Measurements from ENCODE around the gene DTWD1. TPM values are rescaled to one million over a fixed set of nuclear protein-coding genes. Genes with fewer than 3 reads are reported as not detected.
A peak's percentile ranks its signal among the peaks of the same experiment; 100 is the strongest.

DTWD1 gene
- 28.9 to 32.5 TPM (median 30.8 TPM) in 3 replicates for total RNA-seq (2021)
- percentile 93 among the genes with signal in this experiment for Bru-seq, nascent RNA
- long read RNA-seq, experiment 1, full-length matches to known transcripts, result 87 of 131 reads
- long read RNA-seq, experiment 1, partial matches to known transcripts, result 16 of 131 reads
- long read RNA-seq, experiment 1, other reads (novel, unspliced or antisense), result 28 of 131 reads
- long read RNA-seq, experiment 2, transcript DTWD1-202 (5 exons, 1,584 nt), result major isoform, 17 of 39 reads
- long read RNA-seq, experiment 2, partial matches to known transcripts, result 7 of 39 reads
- long read RNA-seq, experiment 2, other reads (novel, unspliced or antisense), result 15 of 39 reads
- long read RNA-seq, experiment 3, transcript DTWD1-202 (5 exons, 1,584 nt), result major isoform, 37 of 51 reads
- long read RNA-seq, experiment 3, partial matches to known transcripts, result 3 of 51 reads
- long read RNA-seq, experiment 3, other reads (novel, unspliced or antisense), result 9 of 51 reads

DNA sequence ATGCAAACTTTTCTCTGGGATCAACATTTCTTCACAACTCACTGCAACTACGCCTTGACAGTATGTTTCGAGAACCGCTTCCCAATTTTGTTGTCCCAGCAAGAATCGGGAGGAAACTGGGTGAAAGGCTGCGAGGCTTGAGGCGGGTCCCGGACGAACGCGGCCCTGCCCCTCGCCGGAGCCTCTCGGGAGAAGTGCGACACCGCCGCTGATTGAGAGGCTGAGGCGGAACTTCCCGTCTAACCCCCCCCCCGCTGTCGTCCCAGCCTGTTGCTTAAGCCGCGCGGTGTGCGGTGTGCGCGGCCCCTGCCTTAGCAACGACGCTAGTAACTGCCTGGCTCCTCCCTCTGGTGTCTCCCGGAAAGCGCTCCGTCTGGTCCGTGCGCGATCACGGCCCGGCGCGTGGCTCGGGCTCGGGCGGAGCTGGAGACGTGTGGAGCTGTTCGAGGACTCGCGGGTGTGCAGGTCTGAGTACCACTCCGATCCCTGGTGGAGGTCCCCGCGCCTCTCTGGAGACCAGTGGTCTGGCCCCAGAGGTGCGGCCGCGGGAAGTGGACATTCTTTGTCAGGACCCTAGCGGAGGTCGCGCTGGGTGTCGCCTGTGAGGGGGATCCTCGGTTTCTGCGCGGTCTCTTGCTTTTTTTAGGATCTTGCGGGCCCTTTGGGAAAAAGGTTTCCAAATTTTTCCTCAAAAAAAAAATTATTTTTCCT is at the start of gene DTWD1, which contains the start of gene FAM227B:
TSS of gene DTWD1 (plus strand) at position 391 of the 711 bp plus-strand sequence. CDS start 4,120 bp downstream, outside the sequence.
TSS of gene FAM227B (minus strand) at position 161 of the 711 bp plus-strand sequence. CDS start 5,647 bp downstream, outside the sequence.
- Mint-ChIP-seq H3K4me1 (peaks cover 27% of the 10 kb centered on the region), H3K9me3 (peaks cover 18% of the 10 kb centered on the region), H3K27me3 (ENCODE audit: low read depth) (no peaks in the 10 kb centered on the region), H3K36me3 (peaks cover 24% of the 10 kb centered on the region), H3K4me3 (peak within 1 kb of the TSS; percentile 97), H3K27ac (peak within 1 kb of the TSS; percentile 99)
- ATAC-seq, result peak; percentile 99
- peak; percentile 94 for DNase-seq (ENCODE audit: low spot score)
- POLR2A ChIA-PET, result interaction anchor here (0.6 to 1.0 kb wide), 2 partner anchors 759 to 765 kb away, joined by 3 read pairs; no protein-coding TSS in a partner anchor
- CTCF ChIA-PET, result no interaction called here
- TF ChIP-seq CDX4 (CRISPR knock-in tag; IDR thresholded peaks at IDR 0.05; ENCODE audit: borderline replicate concordance), result no peak
- TF ChIP-seq NFYB (CRISPR knock-in tag; conservative IDR thresholded peaks at IDR 0.05; ENCODE audit: low read depth), result no peak
- TF ChIP-seq SMAD3 (CRISPR knock-in tag; IDR thresholded peaks at IDR 0.05; ENCODE audit: borderline replicate concordance), result peak; percentile 91
- TF ChIP-seq, protein P1, sequence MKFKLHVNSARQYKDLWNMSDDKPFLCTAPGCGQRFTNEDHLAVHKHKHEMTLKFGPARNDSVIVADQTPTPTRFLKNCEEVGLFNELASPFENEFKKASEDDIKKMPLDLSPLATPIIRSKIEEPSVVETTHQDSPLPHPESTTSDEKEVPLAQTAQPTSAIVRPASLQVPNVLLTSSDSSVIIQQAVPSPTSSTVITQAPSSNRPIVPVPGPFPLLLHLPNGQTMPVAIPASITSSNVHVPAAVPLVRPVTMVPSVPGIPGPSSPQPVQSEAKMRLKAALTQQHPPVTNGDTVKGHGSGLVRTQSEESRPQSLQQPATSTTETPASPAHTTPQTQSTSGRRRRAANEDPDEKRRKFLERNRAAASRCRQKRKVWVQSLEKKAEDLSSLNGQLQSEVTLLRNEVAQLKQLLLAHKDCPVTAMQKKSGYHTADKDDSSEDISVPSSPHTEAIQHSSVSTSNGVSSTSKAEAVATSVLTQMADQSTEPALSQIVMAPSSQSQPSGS (CRISPR knock-in tag; IDR thresholded peaks at IDR 0.05; ENCODE audit: borderline replicate concordance, low read depth), result no peak
- no peak for TF ChIP-seq MXD4 (CRISPR knock-in tag; IDR thresholded peaks at IDR 0.05; ENCODE audit: borderline replicate concordance)
- 0 out of 2 replicates have a peak, but pooled peaks have one; percentile 67 for TF ChIP-seq ZBTB43 (CRISPR knock-in tag; IDR thresholded peaks at IDR 0.05)
- no peak for TF ChIP-seq ZNF263 (CRISPR knock-in tag; IDR thresholded peaks at IDR 0.05; ENCODE audit: low read depth)
- TF ChIP-seq KAT7 (CRISPR knock-in tag; IDR thresholded peaks at IDR 0.05; ENCODE audit: borderline replicate concordance), result peak; percentile 97
- no peak for TF ChIP-seq ZNF416 (CRISPR knock-in tag; IDR thresholded peaks at IDR 0.05)
- no peak for TF ChIP-seq TEAD4 (CRISPR knock-in tag; IDR thresholded peaks at IDR 0.05)
- TF ChIP-seq STAT6 (CRISPR knock-in tag; conservative IDR thresholded peaks at IDR 0.05; ENCODE audit: low read depth), result no peak
- peak; percentile 97 for TF ChIP-seq FOXK1 (CRISPR knock-in tag; IDR thresholded peaks at IDR 0.05)
- no peak for TF ChIP-seq TCF7 (CRISPR knock-in tag; IDR thresholded peaks at IDR 0.05; ENCODE audit: low read depth)
- TF ChIP-seq NR1H2 (CRISPR knock-in tag; IDR thresholded peaks at IDR 0.05), result no peak
- TF ChIP-seq ZNF281 (CRISPR knock-in tag; IDR thresholded peaks at IDR 0.05), result peak; percentile 87
- TF ChIP-seq, protein P2, sequence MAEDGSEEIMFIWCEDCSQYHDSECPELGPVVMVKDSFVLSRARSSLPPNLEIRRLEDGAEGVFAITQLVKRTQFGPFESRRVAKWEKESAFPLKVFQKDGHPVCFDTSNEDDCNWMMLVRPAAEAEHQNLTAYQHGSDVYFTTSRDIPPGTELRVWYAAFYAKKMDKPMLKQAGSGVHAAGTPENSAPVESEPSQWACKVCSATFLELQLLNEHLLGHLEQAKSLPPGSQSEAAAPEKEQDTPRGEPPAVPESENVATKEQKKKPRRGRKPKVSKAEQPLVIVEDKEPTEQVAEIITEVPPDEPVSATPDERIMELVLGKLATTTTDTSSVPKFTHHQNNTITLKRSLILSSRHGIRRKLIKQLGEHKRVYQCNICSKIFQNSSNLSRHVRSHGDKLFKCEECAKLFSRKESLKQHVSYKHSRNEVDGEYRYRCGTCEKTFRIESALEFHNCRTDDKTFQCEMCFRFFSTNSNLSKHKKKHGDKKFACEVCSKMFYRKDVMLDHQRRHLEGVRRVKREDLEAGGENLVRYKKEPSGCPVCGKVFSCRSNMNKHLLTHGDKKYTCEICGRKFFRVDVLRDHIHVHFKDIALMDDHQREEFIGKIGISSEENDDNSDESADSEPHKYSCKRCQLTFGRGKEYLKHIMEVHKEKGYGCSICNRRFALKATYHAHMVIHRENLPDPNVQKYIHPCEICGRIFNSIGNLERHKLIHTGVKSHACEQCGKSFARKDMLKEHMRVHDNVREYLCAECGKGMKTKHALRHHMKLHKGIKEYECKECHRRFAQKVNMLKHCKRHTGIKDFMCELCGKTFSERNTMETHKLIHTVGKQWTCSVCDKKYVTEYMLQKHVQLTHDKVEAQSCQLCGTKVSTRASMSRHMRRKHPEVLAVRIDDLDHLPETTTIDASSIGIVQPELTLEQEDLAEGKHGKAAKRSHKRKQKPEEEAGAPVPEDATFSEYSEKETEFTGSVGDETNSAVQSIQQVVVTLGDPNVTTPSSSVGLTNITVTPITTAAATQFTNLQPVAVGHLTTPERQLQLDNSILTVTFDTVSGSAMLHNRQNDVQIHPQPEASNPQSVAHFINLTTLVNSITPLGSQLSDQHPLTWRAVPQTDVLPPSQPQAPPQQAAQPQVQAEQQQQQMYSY (CRISPR knock-in tag; IDR thresholded peaks at IDR 0.05), result peak; percentile 32; the same call in 1 of the 2 replicates
- TF ChIP-seq NR2C2 (CRISPR knock-in tag; IDR thresholded peaks at IDR 0.05), result no peak
- peak; percentile 97 for TF ChIP-seq MAX (CRISPR knock-in tag; IDR thresholded peaks at IDR 0.05)
- TF ChIP-seq ATF1 (CRISPR knock-in tag; IDR thresholded peaks at IDR 0.05), result no peak
- no peak for TF ChIP-seq NR3C1 (CRISPR knock-in tag; conservative IDR thresholded peaks at IDR 0.05; ENCODE audit: low read depth)
- no peak for TF ChIP-seq HMGA2 (CRISPR knock-in tag; IDR thresholded peaks at IDR 0.05)
- no peak for TF ChIP-seq ZNF423 (CRISPR knock-in tag; IDR thresholded peaks at IDR 0.05)

All from WTC11 (cell line).